Measurements from ENCODE around the gene PAK6.

The PAK6 gene

GRCh38 chr15:40295297-40295696 is 56.4 kb downstream of the PAK6 start:
- no peak for DNase-seq

GRCh38 chr15:40295877-40296560 is 57.2 kb downstream of the PAK6 start:
- DNase-seq, result no peak

GRCh38 chr15:40296561-40297230 is 57.8 kb downstream of the PAK6 start:
- no peak for DNase-seq

GRCh38 chr15:40297356-40297755 is 58.5 kb downstream of the PAK6 start:
- DNase-seq, result no peak

GRCh38 chr15:40298216-40298935 is 59.5 kb downstream of the PAK6 start:
- no peak for DNase-seq

GRCh38 chr15:40300367-40300766 is 61.5 kb downstream of the PAK6 start:
- DNase-seq, result no peak

GRCh38 chr15:40300771-40301170 is 61.9 kb downstream of the PAK6 start:
- DNase-seq, result no peak

- no peak for DNase-seq
Measured at GRCh38 chr15:40301467-40302179, 62.8 kb downstream of the PAK6 start.

GRCh38 chr15:40302288-40302886 is 63.5 kb downstream of the PAK6 start:
- DNase-seq, result no peak

- DNase-seq, result no peak
Measured at GRCh38 chr15:40302981-40303380, 64.1 kb downstream of the PAK6 start.

GRCh38 chr15:40303576-40303975 is 64.7 kb downstream of the PAK6 start:
- no peak for DNase-seq

GRCh38 chr15:40305281-40305680 is 66.4 kb downstream of the PAK6 start:
- no peak for DNase-seq

GRCh38 chr15:40306371-40306770 is 67.5 kb downstream of the PAK6 start:
- DNase-seq, result peak; percentile 32

GRCh38 chr15:40306908-40307307 is 68.0 kb downstream of the PAK6 start:
- no peak for DNase-seq

GRCh38 chr15:40307421-40308211 is 68.8 kb downstream of the PAK6 start, which contains the start of gene PLCB2:
PLCB2 (minus strand) TSS chr15:40307935; CDS start chr15:40307672, 263 bp downstream.
- peak; percentile 70 for DNase-seq

- DNase-seq, result no peak
Measured at GRCh38 chr15:40309344-40309862, 70.5 kb downstream of the PAK6 start.

GRCh38 chr15:40310001-40310959 is 71.4 kb downstream of the PAK6 start:
- peak; percentile 68 for DNase-seq

- no peak for DNase-seq
Measured at GRCh38 chr15:40310993-40311392, 72.1 kb downstream of the PAK6 start.

GRCh38 chr15:40312370-40313158 is 73.7 kb downstream of the PAK6 start:
- no peak for DNase-seq
